Activated T-helper 1 cell treated with anti-CD3 and anti-CD28 coated beads, Interleukin-12 subunit alpha, Interleukin-12 subunit beta, Interleukin-2, Interleukin-4 antibody, amounts not matched to agents 30 ng/mL and 10 ng/mL and 1 ng/mL, durations not matched to agents 14 hours and 24 hours and 36 hours (primary cell): ENCODE measurements around the gene SH2D3A. TPM values are rescaled to one million over a fixed set of nuclear protein-coding genes. Genes with fewer than 3 reads are reported as not detected.
A peak's percentile ranks its signal among the peaks of the same experiment; 100 is the strongest.

Experiments used
- DNase-seq: peaks from one replicate; pipeline ENCODE4 v3.0.0; 2021; ENCODE audit warnings: low spot score
- H3K27ac Mint-ChIP-seq: one replicate; pipeline ENCODE4 v1.8.0; 2021; ENCODE audit warnings: mild to moderate bottlenecking, mixed read lengths
- H3K27me3 Mint-ChIP-seq: one replicate; pipeline ENCODE4 v1.8.0; 2022; ENCODE audit warnings: mild to moderate bottlenecking, moderate library complexity, mixed read lengths; ENCODE audit not compliant: insufficient read depth
- H3K36me3 Mint-ChIP-seq: one replicate; pipeline ENCODE4 v1.8.0; 2021; ENCODE audit warnings: low read depth, mixed read lengths
- H3K4me1 Mint-ChIP-seq: one replicate; pipeline ENCODE4 v1.8.0; 2021; ENCODE audit warnings: low read depth, mixed read lengths
- H3K4me3 Mint-ChIP-seq: one replicate; pipeline ENCODE4 v1.8.0; 2021; ENCODE audit warnings: mild to moderate bottlenecking, moderate library complexity, mixed read lengths
- H3K9me3 Mint-ChIP-seq: one replicate; pipeline ENCODE4 v1.8.0; 2021; ENCODE audit warnings: mixed read lengths
- intact Hi-C: fragments of 100-400 bp; cut with micrococcal nuclease; formaldehyde crosslinking; loops from one replicate; pipeline ENCODE4 v1.15.1; 2024
- total RNA-seq: library from RNA; stranded (reverse); gene quantifications from 2 replicates; pipeline ENCODE4 v1.2.3, GENCODE V29; 2022

The SH2D3A gene
- total RNA-seq, result 15.0 and 15.6 TPM in 2 replicates

DNA sequence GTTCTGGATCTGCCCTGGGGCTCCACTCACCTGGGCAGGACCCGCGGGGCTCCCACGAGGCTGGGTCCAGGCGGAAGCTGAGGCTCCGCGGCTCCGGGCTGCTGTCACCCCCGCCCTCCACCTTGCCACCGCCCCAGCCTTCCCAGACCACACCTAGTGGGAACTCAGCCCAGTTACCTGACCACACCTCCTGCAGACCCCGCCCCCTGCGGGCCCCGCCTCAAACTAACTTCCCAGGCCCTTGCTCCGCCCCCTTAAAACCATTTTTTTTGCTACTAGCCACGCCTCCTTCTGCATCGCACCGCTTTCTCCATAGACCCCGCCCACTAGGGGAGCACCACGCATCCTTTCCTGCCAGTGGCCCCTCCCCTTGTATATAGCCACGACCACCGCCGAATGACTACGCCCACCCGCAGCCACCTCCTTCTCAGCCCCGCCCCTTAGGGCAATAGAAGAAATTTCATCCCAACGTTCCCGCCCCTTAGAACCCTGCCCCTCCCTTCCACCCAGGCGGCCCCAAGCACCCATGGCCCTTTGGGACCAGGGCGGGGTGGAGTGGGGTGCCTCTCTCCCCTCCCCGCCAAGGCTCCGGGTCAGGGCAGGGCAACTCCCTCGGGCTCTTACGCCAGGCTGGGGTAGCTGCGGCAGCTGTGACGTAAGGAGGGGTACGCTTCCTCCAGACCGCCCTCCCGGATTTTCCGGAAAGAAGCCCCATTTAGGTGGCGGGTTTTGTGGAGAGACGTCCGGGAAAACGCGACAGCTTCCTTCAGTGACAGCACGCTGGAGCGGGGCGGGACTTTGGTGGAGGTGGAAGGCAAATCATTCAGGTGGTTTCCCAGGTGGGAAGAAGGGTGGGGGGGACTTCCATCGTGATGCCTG is at the start of gene SH2D3A:
SH2D3A (minus strand) TSS at position 79 of the 879 bp plus-strand sequence. CDS start 3,687 bp downstream, outside the sequence.
- peak within 1 kb of the TSS; percentile 88 for H3K4me3 Mint-ChIP-seq
- peaks cover 53% of the 10 kb centered on the region for H3K4me1 Mint-ChIP-seq
- intact Hi-C loops, result loop anchor here (1.0 to 2.0 kb wide), 10 partner anchors 14 to 395 kb away; partner anchors contain the start of genes ALKBH7 and GPR108
- H3K27me3 Mint-ChIP-seq, result no peaks in the 10 kb centered on the region
- peak; percentile 93 for DNase-seq
- H3K9me3 Mint-ChIP-seq, result peaks cover 4% of the 10 kb centered on the region
- H3K27ac Mint-ChIP-seq, result peak within 1 kb of the TSS; percentile 89
- H3K36me3 Mint-ChIP-seq, result no peaks in the 10 kb centered on the region

DNA sequence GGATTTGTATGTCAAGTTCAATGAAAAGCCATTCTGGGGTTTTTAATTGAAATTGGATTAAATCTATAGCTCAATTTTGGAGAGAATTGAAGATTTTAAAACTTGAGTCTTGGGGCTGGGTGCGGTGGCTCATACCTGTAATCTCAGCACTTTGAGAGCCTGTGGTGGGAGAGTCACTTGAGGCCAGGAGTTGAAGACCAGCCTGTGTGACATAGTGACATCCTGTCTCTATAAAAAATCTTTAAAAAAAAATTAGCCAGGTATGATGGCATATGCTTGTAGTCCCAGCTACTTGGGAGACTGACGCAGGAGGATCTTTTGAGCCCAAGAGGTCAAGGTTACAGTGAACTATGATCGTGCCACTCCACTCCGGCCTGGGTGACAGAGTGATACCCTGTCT is 46.4 kb upstream of the SH2D3A start:
- H3K4me1 Mint-ChIP-seq, result peaks cover 53% of the 10 kb centered on the region
- H3K27ac Mint-ChIP-seq, result no peak overlapping the region
- peaks cover 32% of the 10 kb centered on the region for H3K36me3 Mint-ChIP-seq
- intact Hi-C loops, result loop anchor here (1.0 kb wide), 3 partner anchors 11 to 40 kb away; no protein-coding TSS in a partner anchor
- no peaks in the 10 kb centered on the region for H3K27me3 Mint-ChIP-seq
- no peak overlapping the region for H3K4me3 Mint-ChIP-seq
- no peak for DNase-seq
- peaks cover 9% of the 10 kb centered on the region for H3K9me3 Mint-ChIP-seq

- peaks cover 51% of the 10 kb centered on the region for H3K4me1 Mint-ChIP-seq
- peaks cover 31% of the 10 kb centered on the region for H3K36me3 Mint-ChIP-seq
- DNase-seq, result no peak
Measured at GRCh38 chr19:6812612-6813011, 45.4 kb upstream of the SH2D3A start.

DNA sequence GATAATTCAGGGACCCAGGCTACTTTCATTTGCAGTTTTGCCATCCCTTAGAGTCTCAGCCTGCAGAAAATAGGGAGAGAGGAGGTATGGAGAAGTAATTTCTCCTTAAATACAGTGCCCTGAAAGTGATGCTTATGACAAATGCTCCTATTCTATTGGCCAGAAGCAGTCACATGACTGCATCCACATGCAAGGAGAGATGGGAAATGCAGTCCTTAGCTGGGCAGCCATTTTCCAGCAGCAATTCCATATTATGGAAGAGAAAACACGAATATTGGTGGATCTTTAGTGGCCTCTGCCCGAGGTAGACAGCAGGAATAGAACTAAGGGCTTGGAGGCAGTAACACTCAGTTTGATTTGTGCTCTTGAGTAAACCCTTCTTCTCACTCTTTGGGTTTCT is 44.7 kb upstream of the SH2D3A start:
- no peak for DNase-seq
- Mint-ChIP-seq H3K36me3 (peaks cover 31% of the 10 kb centered on the region), H3K27ac (peak overlapping the region; percentile 49), H3K4me1 (peaks cover 51% of the 10 kb centered on the region), H3K27me3 (no peaks in the 10 kb centered on the region), H3K9me3 (peaks cover 4% of the 10 kb centered on the region), H3K4me3 (no peak overlapping the region)
- intact Hi-C loops, result no loop called here

More at GRCh38 chr19:6812612-6813011, 45.4 kb upstream of the SH2D3A start:
- H3K9me3 Mint-ChIP-seq, result peaks cover 7% of the 10 kb centered on the region
- H3K4me3 Mint-ChIP-seq, result no peak overlapping the region
- H3K27ac Mint-ChIP-seq, result no peak overlapping the region
- intact Hi-C loops, result no loop called here
- H3K27me3 Mint-ChIP-seq, result no peaks in the 10 kb centered on the region

- Mint-ChIP-seq H3K9me3 (peaks cover 4% of the 10 kb centered on the region), H3K36me3 (peaks cover 33% of the 10 kb centered on the region), H3K27ac (peak overlapping the region; percentile 37), H3K4me3 (no peak overlapping the region), H3K4me1 (peaks cover 51% of the 10 kb centered on the region), H3K27me3 (no peaks in the 10 kb centered on the region)
- no peak for DNase-seq
- intact Hi-C loops, result no loop called here
Measured at GRCh38 chr19:6811378-6811777, 44.1 kb upstream of the SH2D3A start.

GRCh38 chr19:6809262-6809661 is 42.0 kb upstream of the SH2D3A start:
- intact Hi-C loops, result no loop called here
- Mint-ChIP-seq H3K27me3 (no peaks in the 10 kb centered on the region), H3K4me1 (peaks cover 41% of the 10 kb centered on the region), H3K36me3 (peaks cover 32% of the 10 kb centered on the region), H3K27ac (peak overlapping the region; percentile 40), H3K4me3 (no peak overlapping the region), H3K9me3 (peaks cover 4% of the 10 kb centered on the region)
- DNase-seq, result no peak

DNA sequence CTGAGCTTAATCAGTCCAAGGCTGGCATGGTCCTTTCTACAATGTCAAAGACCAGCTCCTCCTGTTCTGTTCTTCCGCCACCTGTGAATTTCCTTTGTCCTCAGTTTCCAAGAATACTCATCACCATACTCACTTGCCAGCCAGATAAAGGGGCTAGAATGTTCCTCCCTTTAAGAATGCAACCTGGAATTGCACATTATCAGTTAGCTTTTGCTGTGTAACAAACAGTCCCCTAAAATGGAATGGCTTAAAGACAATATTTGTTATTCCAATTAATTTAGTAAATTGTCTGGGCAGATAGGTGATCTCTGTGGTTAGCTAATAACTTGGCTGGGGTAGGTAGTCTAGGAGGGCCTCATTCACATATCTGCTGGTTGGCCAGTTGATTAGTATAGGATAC is 41.3 kb upstream of the SH2D3A start:
- peaks cover 40% of the 10 kb centered on the region for H3K4me1 Mint-ChIP-seq
- H3K9me3 Mint-ChIP-seq, result peaks cover 4% of the 10 kb centered on the region
- H3K36me3 Mint-ChIP-seq, result peaks cover 32% of the 10 kb centered on the region
- no peaks in the 10 kb centered on the region for H3K27me3 Mint-ChIP-seq
- H3K4me3 Mint-ChIP-seq, result no peak overlapping the region
- intact Hi-C loops, result no loop called here
- no peak overlapping the region for H3K27ac Mint-ChIP-seq
- no peak for DNase-seq

DNA sequence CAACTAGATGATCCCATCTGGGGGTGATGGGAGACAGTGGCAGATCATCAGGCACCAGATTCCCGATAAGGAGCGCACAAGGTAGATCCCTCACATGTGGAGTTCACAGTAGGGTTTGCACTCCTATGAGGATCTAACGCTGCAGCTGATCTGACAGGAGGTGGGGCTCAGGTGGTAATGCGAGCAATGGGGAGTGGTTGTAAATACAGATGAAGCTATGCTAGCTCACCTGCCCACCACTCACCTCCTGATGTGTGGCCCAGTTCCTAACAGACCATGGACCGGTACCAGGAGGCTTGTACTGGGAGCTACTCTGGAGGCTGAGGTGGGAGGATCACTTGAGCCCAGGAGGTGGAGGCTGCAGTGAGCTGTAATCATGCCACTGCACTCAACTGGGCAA is 40.1 kb upstream of the SH2D3A start:
- peaks cover 32% of the 10 kb centered on the region for H3K36me3 Mint-ChIP-seq

DNA sequence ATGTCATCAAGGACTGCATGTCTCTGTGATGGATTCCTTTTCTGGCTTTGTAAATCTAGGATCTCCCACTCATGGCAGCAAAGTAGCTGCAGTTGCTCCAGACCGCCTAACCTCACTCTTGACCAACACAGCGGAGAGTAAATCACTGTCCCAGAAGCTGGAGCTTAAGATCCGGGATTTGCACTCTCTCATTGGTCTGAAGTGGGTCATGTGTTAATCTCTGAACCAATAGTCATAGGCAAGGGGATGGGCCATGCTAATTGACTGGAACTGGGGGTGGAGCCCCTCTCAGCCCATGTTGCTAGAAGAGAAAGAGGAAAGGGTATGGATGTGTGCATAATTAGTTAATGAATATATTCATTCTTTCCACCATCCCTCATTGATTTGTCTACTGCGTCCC is 39.3 kb upstream of the SH2D3A start:
- Mint-ChIP-seq H3K4me3 (no peak overlapping the region), H3K27ac (peak overlapping the region; percentile 60), H3K27me3 (no peaks in the 10 kb centered on the region), H3K9me3 (peaks cover 4% of the 10 kb centered on the region), H3K36me3 (peaks cover 28% of the 10 kb centered on the region), H3K4me1 (peaks cover 41% of the 10 kb centered on the region)
- DNase-seq, result no peak
- intact Hi-C loops, result no loop called here

More for the DNA sequence above, 40.1 kb upstream of the SH2D3A start:
- H3K4me1 Mint-ChIP-seq, result peaks cover 39% of the 10 kb centered on the region
- no peaks in the 10 kb centered on the region for H3K27me3 Mint-ChIP-seq
- peak overlapping the region; percentile 13 for H3K27ac Mint-ChIP-seq
- no peak for DNase-seq
- intact Hi-C loops, result no loop called here
- peaks cover 4% of the 10 kb centered on the region for H3K9me3 Mint-ChIP-seq
- H3K4me3 Mint-ChIP-seq, result no peak overlapping the region

GRCh38 chr19:6803036-6803404 is 35.8 kb upstream of the SH2D3A start:
- Mint-ChIP-seq H3K4me1 (peaks cover 52% of the 10 kb centered on the region), H3K36me3 (peaks cover 28% of the 10 kb centered on the region), H3K4me3 (peak overlapping the region; percentile 86), H3K9me3 (no peaks in the 10 kb centered on the region), H3K27ac (peak overlapping the region; percentile 98), H3K27me3 (no peaks in the 10 kb centered on the region)
- intact Hi-C loops, result loop anchor here (5.0 kb wide), 1 partner anchor 131 kb away; the partner anchor contains the start of gene TNFSF14
- no peak for DNase-seq

DNA sequence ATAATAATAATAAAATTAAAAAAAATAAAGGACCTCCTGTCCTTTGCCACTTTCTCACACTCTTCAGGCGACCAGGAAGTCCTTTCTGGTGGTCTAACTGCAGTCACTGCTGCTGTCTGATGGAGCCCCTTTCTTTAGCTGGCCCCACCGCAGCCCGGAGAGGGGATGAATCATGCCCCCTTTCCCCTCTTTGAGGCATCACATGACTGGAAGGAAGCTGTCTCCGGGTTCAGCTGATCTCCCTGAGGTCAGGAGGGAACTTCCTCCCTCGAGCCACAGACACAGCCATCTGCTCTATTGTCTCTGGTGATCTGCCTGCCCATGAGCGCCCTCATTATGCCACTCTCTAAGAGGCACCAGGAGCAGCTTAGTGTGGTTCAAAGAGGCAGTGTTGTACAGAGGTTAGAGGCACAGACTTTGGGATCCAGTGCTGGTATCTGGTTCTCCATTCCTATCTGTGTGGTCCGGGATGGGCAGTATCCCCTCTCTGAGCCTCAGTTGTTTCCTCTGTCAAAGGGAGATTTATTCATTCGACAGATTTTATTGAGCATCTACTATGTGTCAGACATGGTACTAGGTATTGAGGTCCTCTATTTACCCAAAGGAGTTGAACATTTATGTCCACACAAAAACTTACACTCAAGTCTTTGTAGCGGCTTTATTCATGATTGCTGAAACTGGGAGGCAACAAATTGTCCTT is 35.3 kb upstream of the SH2D3A start:
- H3K27ac Mint-ChIP-seq, result peak overlapping the region; percentile 98
- peaks cover 55% of the 10 kb centered on the region for H3K4me1 Mint-ChIP-seq
- no peaks in the 10 kb centered on the region for H3K27me3 Mint-ChIP-seq
- no peaks in the 10 kb centered on the region for H3K9me3 Mint-ChIP-seq
- H3K36me3 Mint-ChIP-seq, result peaks cover 28% of the 10 kb centered on the region
- peak overlapping the region; percentile 86 for H3K4me3 Mint-ChIP-seq
- intact Hi-C loops, result loop anchor here (1.0 to 5.0 kb wide), 4 partner anchors 12 to 130 kb away; partner anchors contain the start of gene TNFSF14
- DNase-seq, result peak; percentile 65

DNA sequence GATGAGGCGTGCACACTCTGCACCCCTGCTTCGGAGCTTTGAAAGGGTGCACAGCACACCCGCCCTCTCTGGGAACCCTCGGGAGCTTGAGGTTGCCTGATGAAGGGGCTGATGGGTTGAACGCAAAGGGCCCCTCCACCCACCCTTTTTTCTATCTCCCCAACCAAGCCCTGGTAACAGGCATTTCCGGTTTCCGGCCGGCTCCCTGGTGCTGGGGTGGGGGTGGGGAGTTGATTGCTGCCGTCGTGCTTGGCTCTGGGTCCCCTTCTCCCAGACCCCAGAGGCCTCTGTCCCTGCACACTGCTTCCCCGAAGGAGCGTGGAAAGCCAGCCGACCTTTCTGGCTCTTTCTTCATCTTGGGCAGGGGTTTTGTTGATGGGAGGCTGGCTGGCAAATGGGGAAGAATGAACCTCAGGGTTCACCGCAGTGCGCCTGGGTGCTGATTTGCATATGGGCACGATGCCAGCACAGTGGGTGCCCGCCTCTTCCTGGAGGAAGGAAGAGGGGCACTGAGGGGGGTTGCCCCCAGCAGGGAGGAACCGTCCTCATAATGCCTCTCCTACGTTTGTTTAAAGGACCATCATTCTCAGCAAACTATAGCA is 34.4 kb upstream of the SH2D3A start:
- peak overlapping the region; percentile 99 for H3K27ac Mint-ChIP-seq
- intact Hi-C loops, result loop anchor here (1.0 to 5.0 kb wide), 6 partner anchors 13 to 129 kb away; partner anchors contain the start of genes SH2D3A and TNFSF14
- no peaks in the 10 kb centered on the region for H3K9me3 Mint-ChIP-seq
- peak overlapping the region; percentile 92 for H3K4me3 Mint-ChIP-seq
- H3K4me1 Mint-ChIP-seq, result peaks cover 61% of the 10 kb centered on the region
- H3K36me3 Mint-ChIP-seq, result peaks cover 24% of the 10 kb centered on the region
- DNase-seq, result peak; percentile 72
- no peaks in the 10 kb centered on the region for H3K27me3 Mint-ChIP-seq
